ENCODE measurements around the gene PPFIBP1.

Gene PPFIBP1

GRCh38 chr12:27523642-27524493 is at the start of gene PPFIBP1:
PPFIBP1 (plus strand) TSS chr12:27524206; CDS start chr12:27633397, 109,191 bp downstream.
- peak; percentile 82 for FAIRE-seq

- FAIRE-seq: no peak
These were observed 49.7 kb upstream of the PPFIBP1 start for GRCh38 chr12:27474344-27474743.

GRCh38 chr12:27477049-27477448 is 47.0 kb upstream of the PPFIBP1 start:
- no peak for FAIRE-seq

GRCh38 chr12:27478949-27479348 is 45.1 kb upstream of the PPFIBP1 start:
- FAIRE-seq: no peak

- no peak for FAIRE-seq
These were observed 44.0 kb upstream of the PPFIBP1 start for GRCh38 chr12:27480016-27480415.

- no peak for FAIRE-seq
These were observed 37.0 kb upstream of the PPFIBP1 start for GRCh38 chr12:27486961-27487360.

- no peak for FAIRE-seq
These were observed 35.5 kb upstream of the PPFIBP1 start for GRCh38 chr12:27488479-27488878.

- no peak for FAIRE-seq
These were observed 32.8 kb upstream of the PPFIBP1 start for GRCh38 chr12:27491226-27491625.

GRCh38 chr12:27493260-27493940 is 30.6 kb upstream of the PPFIBP1 start:
- no peak for FAIRE-seq

GRCh38 chr12:27497446-27497845 is 26.6 kb upstream of the PPFIBP1 start:
- no peak for FAIRE-seq

- FAIRE-seq: no peak
These were observed 25.9 kb upstream of the PPFIBP1 start for GRCh38 chr12:27498149-27498548.

- FAIRE-seq: no peak
These were observed 25.2 kb upstream of the PPFIBP1 start for GRCh38 chr12:27498761-27499160.

- FAIRE-seq: no peak
These were observed 24.6 kb upstream of the PPFIBP1 start for GRCh38 chr12:27499377-27499776.

- no peak for FAIRE-seq
These were observed 23.5 kb upstream of the PPFIBP1 start for GRCh38 chr12:27500546-27500945.

- FAIRE-seq: no peak
These were observed 22.0 kb upstream of the PPFIBP1 start for GRCh38 chr12:27502021-27502435.

- no peak for FAIRE-seq
These were observed 19.5 kb upstream of the PPFIBP1 start for GRCh38 chr12:27504507-27504906.

GRCh38 chr12:27505109-27505508 is 18.9 kb upstream of the PPFIBP1 start:
- FAIRE-seq: no peak

GRCh38 chr12:27505761-27506160 is 18.2 kb upstream of the PPFIBP1 start:
- no peak for FAIRE-seq

- FAIRE-seq: no peak
These were observed 17.3 kb upstream of the PPFIBP1 start for GRCh38 chr12:27506645-27507189.

- no peak for FAIRE-seq
These were observed 15.1 kb upstream of the PPFIBP1 start for GRCh38 chr12:27508736-27509431.

GRCh38 chr12:27511031-27511722 is 12.8 kb upstream of the PPFIBP1 start:
- FAIRE-seq: no peak

- FAIRE-seq: no peak
These were observed 12.3 kb upstream of the PPFIBP1 start for GRCh38 chr12:27511723-27512045.
